Measurements from ENCODE around the gene CUX1.

The CUX1 gene

GRCh38 chr7:101993311-101993710 lies 175.9 kb downstream of the CUX1 start:
- TF ChIP-seq, protein P1, sequence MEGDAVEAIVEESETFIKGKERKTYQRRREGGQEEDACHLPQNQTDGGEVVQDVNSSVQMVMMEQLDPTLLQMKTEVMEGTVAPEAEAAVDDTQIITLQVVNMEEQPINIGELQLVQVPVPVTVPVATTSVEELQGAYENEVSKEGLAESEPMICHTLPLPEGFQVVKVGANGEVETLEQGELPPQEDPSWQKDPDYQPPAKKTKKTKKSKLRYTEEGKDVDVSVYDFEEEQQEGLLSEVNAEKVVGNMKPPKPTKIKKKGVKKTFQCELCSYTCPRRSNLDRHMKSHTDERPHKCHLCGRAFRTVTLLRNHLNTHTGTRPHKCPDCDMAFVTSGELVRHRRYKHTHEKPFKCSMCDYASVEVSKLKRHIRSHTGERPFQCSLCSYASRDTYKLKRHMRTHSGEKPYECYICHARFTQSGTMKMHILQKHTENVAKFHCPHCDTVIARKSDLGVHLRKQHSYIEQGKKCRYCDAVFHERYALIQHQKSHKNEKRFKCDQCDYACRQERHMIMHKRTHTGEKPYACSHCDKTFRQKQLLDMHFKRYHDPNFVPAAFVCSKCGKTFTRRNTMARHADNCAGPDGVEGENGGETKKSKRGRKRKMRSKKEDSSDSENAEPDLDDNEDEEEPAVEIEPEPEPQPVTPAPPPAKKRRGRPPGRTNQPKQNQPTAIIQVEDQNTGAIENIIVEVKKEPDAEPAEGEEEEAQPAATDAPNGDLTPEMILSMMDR (IDR thresholded peaks at IDR 0.05; ENCODE audit: control insufficient read depth, extremely low read depth, insufficient read depth): no peak
- no peak for DNase-seq (ENCODE audit: low read depth)
- H3K4me3 ChIP-seq (ENCODE audit: low read depth, low read length): no peak overlapping the region

DNA sequence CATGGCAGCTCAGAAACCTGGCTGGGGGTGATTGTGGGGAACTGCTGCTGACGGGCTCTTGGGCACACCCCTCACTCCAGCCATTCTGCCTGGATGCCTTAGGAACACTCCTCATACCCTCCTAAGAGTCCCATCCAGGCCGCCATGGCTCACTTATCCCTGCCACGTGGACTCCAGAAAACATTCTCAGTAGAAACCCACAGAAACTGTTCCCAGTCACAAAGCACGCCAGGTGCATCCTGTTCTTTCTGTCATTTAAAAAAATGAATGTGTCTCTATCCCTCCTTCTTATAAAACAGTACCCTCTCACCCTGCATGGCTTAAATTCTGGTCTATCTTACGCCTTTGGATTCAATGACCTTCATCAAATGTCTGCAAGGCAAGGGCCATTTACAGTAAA lies 177.7 kb downstream of the CUX1 start:
- no peak for DNase-seq (ENCODE audit: low read depth)
- no peak overlapping the region for H3K4me3 ChIP-seq (ENCODE audit: low read depth, low read length)
- TF ChIP-seq, protein P1 (IDR thresholded peaks at IDR 0.05; ENCODE audit: control insufficient read depth, extremely low read depth, insufficient read depth): no peak

- no peak for DNase-seq (ENCODE audit: low read depth)
- TF ChIP-seq, protein P1 (IDR thresholded peaks at IDR 0.05; ENCODE audit: control insufficient read depth, extremely low read depth, insufficient read depth): no peak
- no peak overlapping the region for H3K4me3 ChIP-seq (ENCODE audit: low read depth, low read length)
Measured at GRCh38 chr7:101996131-101996691, 178.8 kb downstream of the CUX1 start.

- no peak overlapping the region for H3K4me3 ChIP-seq (ENCODE audit: low read depth, low read length)
- DNase-seq (ENCODE audit: low read depth): no peak
- TF ChIP-seq, protein P1 (IDR thresholded peaks at IDR 0.05; ENCODE audit: control insufficient read depth, extremely low read depth, insufficient read depth): no peak
Measured at GRCh38 chr7:101996876-101997275, 179.4 kb downstream of the CUX1 start.

- H3K4me3 ChIP-seq (ENCODE audit: low read depth, low read length): no peak overlapping the region
- TF ChIP-seq, protein P1 (IDR thresholded peaks at IDR 0.05; ENCODE audit: control insufficient read depth, extremely low read depth, insufficient read depth): no peak
- no peak for DNase-seq (ENCODE audit: low read depth)
Measured at GRCh38 chr7:101998029-101998905, 180.8 kb downstream of the CUX1 start.

- DNase-seq (ENCODE audit: low read depth): no peak
- H3K4me3 ChIP-seq (ENCODE audit: low read depth, low read length): no peak overlapping the region
- TF ChIP-seq, protein P1 (IDR thresholded peaks at IDR 0.05; ENCODE audit: control insufficient read depth, extremely low read depth, insufficient read depth): no peak
Measured at GRCh38 chr7:101998906-101999240, 181.4 kb downstream of the CUX1 start.
